SH-SY5Y (cell line): Measurements from ENCODE around the gene POLE3.

ENCODE experiments used
- GATA2 ChIP-seq: IDR thresholded peaks from 2 replicates; pipeline ENCODE4 v1.6.1; 2011; ENCODE audit warnings: mild to moderate bottlenecking, low read depth, low read length
- GATA3 ChIP-seq: IDR thresholded peaks from 2 replicates; pipeline ENCODE4 v1.6.1; 2011; ENCODE audit warnings: low read depth, mild to moderate bottlenecking, low read length, moderate library complexity

GRCh38 chr9:113427629-113428028 is 17.2 kb upstream of the POLE3 start:
- TF ChIP-seq GATA2 (no peak), GATA3 (no peak)
